Measurements from ENCODE around the gene CTNS.

GRCh38 chr17:3639981-3640596, 3.5 kb downstream of the CTNS start:
- TF ChIP-seq POLR2AphosphoS5 (IDR thresholded peaks at IDR 0.05) (peak in 1 of 3 donors; percentile 27), CTCF (IDR thresholded peaks at IDR 0.05) (no peak)

All from stomach (tissue), 4 donors.